ENCODE results near the gene DPYD.

- no peak for TF ChIP-seq CTCF (IDR thresholded peaks at IDR 0.05)
- no peak for TF ChIP-seq ZFX (IDR thresholded peaks at IDR 0.05; ENCODE audit: borderline replicate concordance)
Observed at GRCh38 chr1:97488530-97488929, 432.3 kb downstream of the DPYD start.
